Inflammatory macrophage (primary cell): ENCODE results near the gene PCCA.
A peak's percentile ranks its signal among the peaks of the same experiment; 100 is the strongest.
"Not testable (repeated sequence)": the region's sequence is repeated elsewhere in the genome, so short reads cannot be mapped to it uniquely, and the experiment has no call there.

ENCODE experiments used
- DNase-seq, 2 donors: peaks; one replicate each; pipeline ENCODE4 v3.0.0-alpha.2; 2020 to 2022

PCCA gene

GRCh38 chr13:100098445-100099116 lies 9.7 kb downstream of the PCCA start:
- no peak for DNase-seq

DNA sequence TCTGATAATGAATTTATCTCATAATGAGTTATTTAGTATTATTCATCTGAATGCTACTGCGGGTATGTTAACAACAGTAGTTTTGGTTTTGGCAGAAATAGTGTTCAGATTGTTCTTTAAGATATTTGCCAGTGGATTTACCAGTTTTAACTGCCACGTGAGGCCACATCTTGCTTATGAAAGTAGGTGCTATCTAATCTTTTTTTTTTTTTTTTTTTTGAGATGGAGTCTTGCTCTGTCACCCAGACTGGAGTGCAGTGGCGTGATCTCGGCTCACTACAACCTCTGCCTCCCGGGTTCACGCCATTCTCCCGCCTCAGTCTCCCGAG lies 10.2 kb downstream of the PCCA start:
- DNase-seq, result not testable (repeated sequence)

- peak; percentile 26 to 28 for DNase-seq
Measured at GRCh38 chr13:100100115-100100879, 11.4 kb downstream of the PCCA start.

DNA sequence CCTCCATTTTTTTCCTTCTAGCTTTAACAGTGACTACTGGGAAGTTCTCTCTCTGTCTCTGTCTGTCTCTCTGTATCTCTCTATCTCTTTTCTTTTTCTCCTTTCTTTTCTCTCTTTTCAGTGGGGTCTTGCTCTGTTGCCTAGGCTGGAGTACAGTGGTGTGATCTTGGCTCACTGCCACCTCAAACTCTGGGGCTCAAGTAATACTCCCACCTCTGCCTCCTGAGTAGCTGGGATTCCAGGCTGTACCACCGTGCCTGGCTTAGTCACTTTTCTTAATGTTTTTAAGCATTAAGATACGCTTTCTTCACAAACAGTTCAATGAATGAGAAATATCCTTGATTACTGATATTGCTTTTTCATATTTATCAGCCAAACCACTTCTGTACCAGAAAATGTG lies 13.1 kb downstream of the PCCA start:
- no peak for DNase-seq

DNA sequence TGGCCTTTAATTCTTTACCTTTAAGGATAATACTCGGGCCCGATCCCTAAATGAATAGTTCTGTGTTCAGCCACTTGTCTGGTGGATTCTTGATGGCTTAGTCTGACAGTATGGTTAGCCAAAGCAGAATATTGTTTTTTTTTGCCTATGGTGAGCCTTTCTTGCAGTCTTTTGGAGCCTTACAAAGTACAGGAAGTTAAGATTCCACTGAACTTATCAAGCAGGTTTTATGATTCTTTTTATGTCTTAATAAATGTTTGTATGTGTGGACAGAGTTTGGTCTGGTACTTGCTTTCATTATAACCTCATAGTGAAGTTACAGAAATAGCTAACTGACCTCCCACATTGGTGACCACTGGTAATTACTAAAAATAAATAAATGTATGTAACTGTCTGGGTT lies 17.1 kb downstream of the PCCA start:
- no peak for DNase-seq

GRCh38 chr13:100106705-100107104 lies 17.8 kb downstream of the PCCA start:
- no peak for DNase-seq

GRCh38 chr13:100108913-100109507 lies 20.1 kb downstream of the PCCA start:
- no peak for DNase-seq

DNA sequence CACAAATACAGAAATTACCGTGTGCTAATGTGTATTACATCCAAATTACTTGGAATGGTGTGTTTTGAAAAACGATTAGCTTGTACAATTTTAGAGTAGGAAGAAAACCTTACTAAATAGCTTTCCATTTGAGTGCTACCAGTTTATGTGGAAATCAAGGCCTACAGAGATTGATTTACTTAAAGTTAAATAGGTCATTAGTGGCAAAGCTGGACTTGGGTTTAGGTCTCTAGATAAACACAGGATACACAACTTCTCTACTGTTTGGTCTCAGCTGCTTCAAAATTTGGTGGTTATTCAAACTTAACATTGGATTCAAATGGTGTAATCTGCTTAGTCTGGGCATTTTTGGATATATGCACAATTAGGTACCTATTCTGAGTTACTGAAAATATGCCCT lies 21.4 kb downstream of the PCCA start:
- no peak for DNase-seq

GRCh38 chr13:100112186-100112838 lies 23.4 kb downstream of the PCCA start:
- DNase-seq, result no peak

GRCh38 chr13:100115693-100116254 lies 26.9 kb downstream of the PCCA start:
- no peak for DNase-seq

GRCh38 chr13:100124265-100124664 lies 35.4 kb downstream of the PCCA start:
- DNase-seq, result peak; percentile 64 to 70

DNA sequence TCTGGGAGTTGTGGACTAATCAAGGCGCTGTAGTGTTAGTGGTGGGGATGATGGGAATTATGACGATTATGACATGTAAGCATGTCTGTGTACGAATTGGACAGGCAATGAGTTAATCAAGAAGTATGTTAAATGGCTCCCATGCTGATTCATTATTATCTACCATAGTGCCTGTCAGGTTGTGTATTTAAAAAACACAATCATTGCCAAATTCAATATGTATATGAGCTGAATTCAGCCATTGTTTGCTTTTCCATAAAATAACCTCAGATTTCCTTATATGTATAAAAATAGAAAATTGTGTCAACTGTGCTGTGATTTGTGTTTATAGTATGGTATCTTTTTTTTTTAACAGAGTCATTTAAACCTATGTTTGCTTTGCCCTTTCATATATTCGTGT lies 37.1 kb downstream of the PCCA start:
- DNase-seq, result no peak

DNA sequence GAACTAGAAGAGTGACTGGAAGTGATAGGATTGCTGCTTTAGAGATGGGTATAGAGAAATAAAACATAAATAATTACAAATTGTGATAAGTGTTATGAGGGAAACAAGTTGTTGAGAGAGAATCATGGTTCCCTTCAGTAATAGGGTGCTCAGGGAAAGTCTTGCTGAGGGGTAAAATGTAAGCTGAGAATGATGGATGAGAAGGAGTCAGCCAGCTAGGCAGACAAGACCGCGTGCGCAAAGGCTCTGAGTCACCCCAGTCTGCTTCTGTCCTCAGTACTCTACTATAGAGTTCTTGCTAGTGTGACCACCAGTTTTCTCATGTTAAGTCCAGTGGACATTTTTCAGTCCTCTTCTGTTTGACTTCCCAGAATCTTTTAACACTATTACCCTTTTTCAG lies 39.5 kb downstream of the PCCA start:
- peak in 1 of 2 donors; percentile 13 for DNase-seq

DNA sequence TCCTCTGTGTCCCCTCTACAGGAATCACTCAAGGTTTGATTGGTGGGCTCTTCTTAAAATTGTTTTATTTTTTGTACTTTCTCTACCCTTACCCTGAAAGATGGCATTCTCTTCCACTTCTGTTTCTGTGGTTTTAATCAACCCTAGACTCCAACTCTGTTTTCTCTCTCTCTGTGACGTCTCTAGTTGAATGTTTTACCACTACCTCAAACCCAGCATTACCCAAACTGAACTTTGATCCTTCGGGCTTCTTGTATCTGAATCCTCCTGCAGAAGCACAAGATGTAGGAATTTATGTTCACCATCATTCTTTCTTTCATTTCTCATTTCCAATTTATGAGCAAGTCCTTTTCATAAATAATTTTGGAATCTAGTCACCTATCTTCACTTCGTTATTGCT lies 39.9 kb downstream of the PCCA start:
- DNase-seq, result no peak

DNA sequence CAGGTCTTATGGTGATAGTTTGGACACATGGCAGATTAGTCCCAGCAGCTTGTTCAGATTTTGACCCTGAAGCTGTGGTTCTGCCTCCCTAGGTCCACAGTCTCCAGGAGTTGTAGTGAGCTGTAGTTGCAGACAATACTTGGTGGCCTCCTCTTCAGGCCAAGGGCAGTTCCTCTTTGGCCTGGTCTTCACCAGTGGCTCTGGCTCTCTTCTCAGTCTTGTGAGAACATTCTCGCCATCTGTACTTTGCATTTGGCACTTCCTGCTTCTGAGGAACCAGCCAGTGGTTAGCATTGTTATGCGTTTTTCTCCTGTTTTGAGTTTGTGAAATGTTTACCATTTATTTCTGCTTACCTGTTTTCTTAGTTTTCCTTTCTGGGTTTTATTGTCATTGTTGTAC lies 40.7 kb downstream of the PCCA start:
- peak; percentile 69 to 72 for DNase-seq

DNA sequence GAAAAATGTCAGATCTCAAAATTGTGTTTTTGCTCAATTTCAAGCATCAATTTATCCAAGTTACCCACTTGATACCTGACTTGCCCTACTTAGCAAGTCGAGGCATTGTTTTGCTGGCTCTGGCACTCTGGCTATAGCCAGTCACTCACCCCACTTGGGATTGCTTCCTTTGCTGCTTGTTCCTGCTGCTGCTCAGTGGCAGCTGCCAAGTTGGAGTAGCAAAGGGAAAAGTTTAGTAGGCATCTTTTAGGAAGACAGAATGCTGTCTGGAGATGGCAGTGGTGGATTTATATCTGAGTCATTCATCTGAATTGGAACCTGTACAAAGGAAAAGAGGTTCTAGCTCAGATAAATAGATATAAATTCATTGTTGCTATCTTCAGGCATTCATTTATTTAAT lies 41.2 kb downstream of the PCCA start:
- no peak for DNase-seq

DNA sequence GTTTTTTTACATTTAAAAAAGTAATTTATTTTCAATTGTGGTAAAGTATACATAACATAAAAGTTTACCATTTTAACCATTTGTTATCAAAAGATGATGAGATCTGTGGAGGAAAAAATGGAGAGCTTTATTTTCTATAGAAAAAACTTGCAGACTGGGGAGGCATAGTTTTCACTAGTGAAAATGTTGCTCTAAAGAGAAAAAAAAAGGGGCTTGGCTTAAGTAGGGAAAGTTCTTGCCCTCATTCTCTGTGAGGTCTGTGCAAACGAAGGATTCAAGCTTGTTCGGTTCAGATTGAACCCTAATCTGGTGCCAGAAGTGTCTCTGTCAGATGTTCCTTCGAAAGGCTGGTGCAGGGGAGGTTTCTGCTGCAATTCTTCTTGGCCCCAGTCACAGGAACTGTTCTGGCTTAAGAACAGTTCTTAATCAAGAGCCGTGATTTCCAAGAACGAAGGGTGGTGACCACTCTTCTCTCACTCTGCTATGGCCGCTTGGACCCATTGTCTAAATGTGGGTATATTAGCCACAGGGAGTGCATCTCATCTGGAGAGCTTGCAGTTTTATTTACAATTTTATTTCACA lies 42.1 kb downstream of the PCCA start:
- DNase-seq, result no peak

GRCh38 chr13:100131863-100132574 lies 43.1 kb downstream of the PCCA start:
- DNase-seq, result peak; percentile 24 to 51

- DNase-seq, result no peak
Measured at GRCh38 chr13:100138859-100139491, 50.1 kb downstream of the PCCA start.

GRCh38 chr13:100139817-100140216 lies 50.9 kb downstream of the PCCA start:
- no peak for DNase-seq

- DNase-seq, result no peak
Measured at GRCh38 chr13:100140441-100140840, 51.5 kb downstream of the PCCA start.
